ENCODE results near the gene PPP1R26.
"Not testable (repeated sequence)": the region's sequence is repeated elsewhere in the genome, so short reads cannot be mapped to it uniquely, and the experiment has no call there.

DNA sequence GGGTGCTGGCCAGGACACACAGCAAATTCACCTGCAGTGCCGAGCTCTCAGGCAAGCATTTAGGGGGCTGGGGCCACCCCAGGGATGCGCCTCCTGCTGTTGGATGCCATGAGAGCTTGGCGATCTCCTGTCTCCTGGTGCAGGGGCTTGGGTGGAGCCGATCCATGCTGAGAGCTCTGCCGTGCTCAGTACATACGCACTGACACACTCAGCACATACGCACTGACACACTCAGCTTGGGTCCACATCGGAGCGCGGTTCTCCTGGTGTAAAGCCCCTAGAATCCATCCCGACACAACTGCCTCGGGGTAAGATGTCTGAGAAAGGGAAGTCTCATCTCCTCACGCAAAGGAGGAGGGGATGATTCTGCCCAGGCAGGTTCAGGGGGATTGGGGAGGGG, 56.0 kb downstream of the PPP1R26 start:
- TF ChIP-seq POLR2A (IDR thresholded peaks at IDR 0.05) = not testable (repeated sequence)
- TF ChIP-seq, protein P1, sequence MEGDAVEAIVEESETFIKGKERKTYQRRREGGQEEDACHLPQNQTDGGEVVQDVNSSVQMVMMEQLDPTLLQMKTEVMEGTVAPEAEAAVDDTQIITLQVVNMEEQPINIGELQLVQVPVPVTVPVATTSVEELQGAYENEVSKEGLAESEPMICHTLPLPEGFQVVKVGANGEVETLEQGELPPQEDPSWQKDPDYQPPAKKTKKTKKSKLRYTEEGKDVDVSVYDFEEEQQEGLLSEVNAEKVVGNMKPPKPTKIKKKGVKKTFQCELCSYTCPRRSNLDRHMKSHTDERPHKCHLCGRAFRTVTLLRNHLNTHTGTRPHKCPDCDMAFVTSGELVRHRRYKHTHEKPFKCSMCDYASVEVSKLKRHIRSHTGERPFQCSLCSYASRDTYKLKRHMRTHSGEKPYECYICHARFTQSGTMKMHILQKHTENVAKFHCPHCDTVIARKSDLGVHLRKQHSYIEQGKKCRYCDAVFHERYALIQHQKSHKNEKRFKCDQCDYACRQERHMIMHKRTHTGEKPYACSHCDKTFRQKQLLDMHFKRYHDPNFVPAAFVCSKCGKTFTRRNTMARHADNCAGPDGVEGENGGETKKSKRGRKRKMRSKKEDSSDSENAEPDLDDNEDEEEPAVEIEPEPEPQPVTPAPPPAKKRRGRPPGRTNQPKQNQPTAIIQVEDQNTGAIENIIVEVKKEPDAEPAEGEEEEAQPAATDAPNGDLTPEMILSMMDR (IDR thresholded peaks at IDR 0.05) = not testable (repeated sequence)
